ENCODE results near the gene ATAD3B. TPM values are rescaled to one million over a fixed set of nuclear protein-coding genes. Genes with fewer than 3 reads are reported as not detected.
A peak's percentile ranks its signal among the peaks of the same experiment; 100 is the strongest.
"Not testable (repeated sequence)": the region's sequence is repeated elsewhere in the genome, so short reads cannot be mapped to it uniquely, and the experiment has no call there.

The ATAD3B gene
- polyA plus RNA-seq, 2 donors: 20.7 to 43.3 TPM

- no peaks in the 10 kb centered on the region for H3K27me3 ChIP-seq (ENCODE audit: control insufficient read depth in 1 of 2, insufficient read depth in 2 of 2, low read length in 2 of 2)
- H3K4me1 ChIP-seq (ENCODE audit: control insufficient read depth in 2 of 2, insufficient read depth in 2 of 2, low read length in 1 of 2): peaks cover 6 to 7% of the 10 kb centered on the region in 2 donors
- no peaks in the 10 kb centered on the region for H3K9me3 ChIP-seq (ENCODE audit: control insufficient read depth in 2 of 2, insufficient read depth in 1 of 2, low read depth in 1 of 2, low read length in 1 of 2)
- H3K27ac ChIP-seq (ENCODE audit: low read depth in 2 of 2, low read length in 1 of 2): no peak overlapping the region
- no peaks in the 10 kb centered on the region for H3K36me3 ChIP-seq (ENCODE audit: control insufficient read depth in 2 of 2, insufficient read depth in 2 of 2, low read length in 1 of 2)
- no peak overlapping the region for H3K4me3 ChIP-seq (ENCODE audit: low read depth in 1 of 2, low read length in 2 of 2)
- 62 to 64% methylated on average over 27 of the region's 27 CpGs for WGBS, 2 donors
Observed at GRCh38 chr1:1460540-1461130, 10.9 kb upstream of the ATAD3B start.

GRCh38 chr1:1461721-1462317 is 9.7 kb upstream of the ATAD3B start:
- Histone ChIP-seq H3K27ac (ENCODE audit: low read depth in 2 of 2, low read length in 1 of 2) (peak overlapping the region in 1 of 2 donors; percentile 45), H3K27me3 (ENCODE audit: control insufficient read depth in 1 of 2, insufficient read depth in 2 of 2, low read length in 2 of 2) (no peaks in the 10 kb centered on the region), H3K9me3 (ENCODE audit: control insufficient read depth in 2 of 2, insufficient read depth in 1 of 2, low read depth in 1 of 2, low read length in 1 of 2) (no peaks in the 10 kb centered on the region), H3K36me3 (ENCODE audit: control insufficient read depth in 2 of 2, insufficient read depth in 2 of 2, low read length in 1 of 2) (no peaks in the 10 kb centered on the region), H3K4me1 (ENCODE audit: control insufficient read depth in 2 of 2, insufficient read depth in 2 of 2, low read length in 1 of 2) (peaks cover 6 to 7% of the 10 kb centered on the region in 2 donors), H3K4me3 (ENCODE audit: low read depth in 1 of 2, low read length in 2 of 2) (peak overlapping the region in 1 of 2 donors; percentile 1)
- 50 to 59% methylated on average over 18 of the region's 18 CpGs for WGBS, 2 donors

- H3K27me3 ChIP-seq (ENCODE audit: control insufficient read depth in 1 of 2, insufficient read depth in 2 of 2, low read length in 2 of 2): no peaks in the 10 kb centered on the region
- H3K27ac ChIP-seq (ENCODE audit: low read depth in 2 of 2, low read length in 1 of 2): peak overlapping the region in 1 of 2 donors; percentile 45
- 50 to 59% methylated on average over 25 to 26 of the region's 26 CpGs for WGBS, 2 donors
- H3K4me3 ChIP-seq (ENCODE audit: low read depth in 1 of 2, low read length in 2 of 2): peak overlapping the region in 1 of 2 donors; percentile 1
- no peaks in the 10 kb centered on the region for H3K9me3 ChIP-seq (ENCODE audit: control insufficient read depth in 2 of 2, insufficient read depth in 1 of 2, low read depth in 1 of 2, low read length in 1 of 2)
- no peaks in the 10 kb centered on the region for H3K36me3 ChIP-seq (ENCODE audit: control insufficient read depth in 2 of 2, insufficient read depth in 2 of 2, low read length in 1 of 2)
- H3K4me1 ChIP-seq (ENCODE audit: control insufficient read depth in 2 of 2, insufficient read depth in 2 of 2, low read length in 1 of 2): peaks cover 6 to 7% of the 10 kb centered on the region in 2 donors
Observed at GRCh38 chr1:1462318-1462966, 9.1 kb upstream of the ATAD3B start.

- no peaks in the 10 kb centered on the region for H3K36me3 ChIP-seq (ENCODE audit: control insufficient read depth in 2 of 2, insufficient read depth in 2 of 2, low read length in 1 of 2)
- H3K9me3 ChIP-seq (ENCODE audit: control insufficient read depth in 2 of 2, insufficient read depth in 1 of 2, low read depth in 1 of 2, low read length in 1 of 2): no peaks in the 10 kb centered on the region
- no peaks in the 10 kb centered on the region for H3K27me3 ChIP-seq (ENCODE audit: control insufficient read depth in 1 of 2, insufficient read depth in 2 of 2, low read length in 2 of 2)
- H3K27ac ChIP-seq (ENCODE audit: low read depth in 2 of 2, low read length in 1 of 2): no peak overlapping the region
- peaks cover 6 to 7% of the 10 kb centered on the region in 2 donors for H3K4me1 ChIP-seq (ENCODE audit: control insufficient read depth in 2 of 2, insufficient read depth in 2 of 2, low read length in 1 of 2)
- no peak overlapping the region for H3K4me3 ChIP-seq (ENCODE audit: low read depth in 1 of 2, low read length in 2 of 2)
- 85 to 90% methylated on average over 7 of the region's 7 CpGs for WGBS, 2 donors
Observed at GRCh38 chr1:1463312-1463711, 8.3 kb upstream of the ATAD3B start.

GRCh38 chr1:1468196-1468985 is 3.2 kb upstream of the ATAD3B start:
- WGBS, 2 donors: 87% methylated on average over 22 to 43 of the region's 44 CpGs
- not testable (repeated sequence) for H3K36me3 ChIP-seq (ENCODE audit: control insufficient read depth in 2 of 2, insufficient read depth in 2 of 2, low read length in 1 of 2); H3K9me3 ChIP-seq (ENCODE audit: control insufficient read depth in 2 of 2, insufficient read depth in 1 of 2, low read depth in 1 of 2, low read length in 1 of 2); H3K27ac ChIP-seq (ENCODE audit: low read depth in 2 of 2, low read length in 1 of 2); H3K4me1 ChIP-seq (ENCODE audit: control insufficient read depth in 2 of 2, insufficient read depth in 2 of 2, low read length in 1 of 2); H3K27me3 ChIP-seq (ENCODE audit: control insufficient read depth in 1 of 2, insufficient read depth in 2 of 2, low read length in 2 of 2); H3K4me3 ChIP-seq (ENCODE audit: low read depth in 1 of 2, low read length in 2 of 2)

- Histone ChIP-seq H3K4me1 (ENCODE audit: control insufficient read depth in 2 of 2, insufficient read depth in 2 of 2, low read length in 1 of 2) (peaks cover 3 to 13% of the 10 kb centered on the region in 2 donors), H3K27ac (ENCODE audit: low read depth in 2 of 2, low read length in 1 of 2) (peak overlapping the region; percentile 93 to 94), H3K4me3 (ENCODE audit: low read depth in 1 of 2, low read length in 2 of 2) (peak overlapping the region; percentile 86 to 87), H3K36me3 (ENCODE audit: control insufficient read depth in 2 of 2, insufficient read depth in 2 of 2, low read length in 1 of 2) (no peaks in the 10 kb centered on the region), H3K27me3 (ENCODE audit: control insufficient read depth in 1 of 2, insufficient read depth in 2 of 2, low read length in 2 of 2) (no peaks in the 10 kb centered on the region), H3K9me3 (ENCODE audit: control insufficient read depth in 2 of 2, insufficient read depth in 1 of 2, low read depth in 1 of 2, low read length in 1 of 2) (no peaks in the 10 kb centered on the region)
- 13 to 15% methylated on average over 16 of the region's 16 CpGs for WGBS, 2 donors
Observed at GRCh38 chr1:1470626-1471388, 758 bp upstream of the ATAD3B start.

- not testable (repeated sequence) for H3K27me3 ChIP-seq (ENCODE audit: control insufficient read depth in 1 of 2, insufficient read depth in 2 of 2, low read length in 2 of 2); H3K9me3 ChIP-seq (ENCODE audit: control insufficient read depth in 2 of 2, insufficient read depth in 1 of 2, low read depth in 1 of 2, low read length in 1 of 2); H3K36me3 ChIP-seq (ENCODE audit: control insufficient read depth in 2 of 2, insufficient read depth in 2 of 2, low read length in 1 of 2)
- Histone ChIP-seq H3K27ac (ENCODE audit: low read depth in 2 of 2, low read length in 1 of 2) (peak overlapping the region; percentile 39 to 74), H3K4me1 (ENCODE audit: control insufficient read depth in 2 of 2, insufficient read depth in 2 of 2, low read length in 1 of 2) (peaks cover 3 to 13% of the 10 kb centered on the region in 2 donors), H3K4me3 (ENCODE audit: low read depth in 1 of 2, low read length in 2 of 2) (peak overlapping the region; percentile 63 to 87)
- 2% methylated on average over 29 to 56 of the region's 65 CpGs for WGBS, 2 donors
Observed at GRCh38 chr1:1472053-1472876, 700 bp downstream of the ATAD3B start.

GRCh38 chr1:1476011-1476410 is 4.4 kb downstream of the ATAD3B start:
- 82 to 84% methylated on average over 14 to 16 of the region's 17 CpGs for WGBS, 2 donors
- peaks cover 7 to 20% of the 10 kb centered on the region in 2 donors for H3K36me3 ChIP-seq (ENCODE audit: control insufficient read depth in 2 of 2, insufficient read depth in 2 of 2, low read length in 1 of 2)
- H3K27me3 ChIP-seq (ENCODE audit: control insufficient read depth in 1 of 2, insufficient read depth in 2 of 2, low read length in 2 of 2); H3K4me3 ChIP-seq (ENCODE audit: low read depth in 1 of 2, low read length in 2 of 2); H3K4me1 ChIP-seq (ENCODE audit: control insufficient read depth in 2 of 2, insufficient read depth in 2 of 2, low read length in 1 of 2); H3K27ac ChIP-seq (ENCODE audit: low read depth in 2 of 2, low read length in 1 of 2); H3K9me3 ChIP-seq (ENCODE audit: control insufficient read depth in 2 of 2, insufficient read depth in 1 of 2, low read depth in 1 of 2, low read length in 1 of 2): not testable (repeated sequence)

Data from esophagus (tissue), 2 donors.